ENCODE results near the gene ADAMTS17.

Gene ADAMTS17

DNA sequence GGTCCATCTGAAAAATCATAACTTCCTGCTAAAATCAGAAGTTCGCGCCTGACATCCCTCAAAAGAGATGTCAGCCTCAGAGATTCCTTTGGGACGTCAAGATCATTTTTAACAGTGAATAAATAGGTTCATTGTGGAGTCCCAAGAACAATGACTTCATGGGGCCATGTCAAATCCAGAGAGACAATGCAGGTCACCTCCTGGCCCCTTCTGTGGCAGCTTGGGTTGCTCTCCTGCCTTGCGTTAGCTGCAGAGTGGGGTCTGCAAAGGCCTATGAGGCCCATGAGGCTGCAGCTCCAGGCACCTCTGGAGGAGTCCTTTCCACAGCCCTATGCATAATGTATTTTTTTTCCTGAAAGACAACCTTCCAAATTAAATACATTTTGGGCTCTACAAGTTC lies 282.3 kb downstream of the ADAMTS17 start:
- DNase-seq = no peak

DNA sequence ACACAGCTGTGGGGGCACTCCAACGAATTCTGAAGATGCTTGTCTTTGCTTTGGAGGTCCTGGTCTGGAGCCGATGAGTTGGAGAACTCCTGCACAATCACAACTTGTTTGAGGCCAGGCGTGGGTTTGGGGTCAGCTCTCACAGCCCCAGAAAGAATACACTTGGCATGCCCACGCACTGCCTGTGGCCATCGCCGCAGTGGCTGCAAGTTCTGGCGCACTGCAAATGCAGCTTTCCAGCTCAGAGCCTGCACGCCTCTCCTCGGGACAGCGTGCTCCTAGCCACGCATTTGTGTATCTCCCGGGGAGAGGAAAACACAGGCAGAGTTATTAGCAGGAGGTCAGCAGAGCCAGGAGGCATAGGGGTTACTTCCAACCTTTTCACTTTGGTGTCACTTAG lies 282.7 kb downstream of the ADAMTS17 start:
- no peak for DNase-seq

DNA sequence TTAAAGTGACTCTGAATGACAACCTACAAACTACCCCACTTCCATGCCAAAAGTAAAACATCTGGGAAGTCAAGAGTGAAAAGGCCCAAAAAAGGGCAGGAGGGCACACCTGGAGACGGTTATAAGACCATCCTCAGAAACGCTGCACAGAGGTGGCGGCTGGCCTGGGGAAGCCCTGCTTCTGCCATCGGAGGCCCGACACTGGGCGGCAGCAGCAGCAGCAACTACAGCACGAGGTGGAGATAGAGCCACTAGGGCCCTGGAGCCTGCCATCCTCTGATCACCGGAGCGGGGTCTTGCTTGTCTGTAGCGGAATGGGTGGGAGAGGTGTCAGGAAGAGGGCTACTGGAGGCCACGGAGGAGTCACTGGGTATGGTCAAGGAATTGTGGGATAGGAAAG lies 283.3 kb downstream of the ADAMTS17 start:
- no peak for DNase-seq

DNA sequence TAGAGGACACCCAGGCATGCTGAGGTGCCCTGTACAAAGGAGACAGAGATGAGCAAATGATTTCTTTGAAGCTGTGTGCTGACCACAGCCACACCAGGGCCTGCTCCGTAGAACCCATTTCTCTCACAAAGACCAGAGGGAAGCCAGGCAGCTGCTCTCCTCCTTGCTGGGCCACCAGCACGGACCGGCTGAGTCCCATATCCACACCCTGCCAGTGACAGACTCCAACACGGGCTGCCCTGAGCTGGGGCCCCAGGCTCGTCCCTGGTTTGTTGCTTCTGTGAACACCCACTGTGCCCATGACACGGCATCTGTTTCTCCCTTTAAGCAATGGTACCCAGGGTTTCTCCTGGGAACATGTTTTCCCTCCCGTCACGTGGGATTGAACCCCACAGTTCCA lies 284.5 kb downstream of the ADAMTS17 start:
- DNase-seq = no peak

DNA sequence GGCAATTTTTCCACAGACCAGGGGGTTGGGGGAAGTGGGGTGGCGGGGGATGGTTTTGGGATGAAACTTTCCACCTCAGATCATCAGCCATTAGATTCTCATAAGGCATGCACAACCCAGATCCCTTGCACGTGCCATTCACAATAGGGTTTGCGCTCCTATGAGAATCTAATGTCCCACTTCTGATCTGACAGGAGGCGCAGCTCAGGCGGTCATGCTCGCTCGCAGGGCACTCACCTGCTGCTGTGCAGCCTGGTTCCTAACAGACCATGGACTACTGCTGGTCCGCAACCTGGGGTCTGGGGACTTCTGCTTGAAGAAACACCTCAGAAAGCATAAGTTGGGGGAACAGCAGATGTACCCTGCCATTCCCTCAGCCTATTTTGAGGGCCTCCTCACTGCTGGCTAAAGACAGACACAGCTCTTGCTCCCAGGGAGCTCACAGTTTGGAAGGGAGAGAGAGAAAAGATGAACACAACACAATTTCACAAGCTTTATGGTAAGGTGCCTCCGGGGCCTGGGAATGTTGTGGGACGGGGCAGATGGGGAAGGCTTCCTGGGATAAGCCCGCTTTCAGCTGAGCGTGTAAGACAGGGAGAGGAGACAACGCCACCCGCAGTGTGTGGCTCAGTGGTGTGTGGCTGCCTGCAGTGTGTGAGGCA lies 285.2 kb downstream of the ADAMTS17 start:
- DNase-seq = no peak

DNA sequence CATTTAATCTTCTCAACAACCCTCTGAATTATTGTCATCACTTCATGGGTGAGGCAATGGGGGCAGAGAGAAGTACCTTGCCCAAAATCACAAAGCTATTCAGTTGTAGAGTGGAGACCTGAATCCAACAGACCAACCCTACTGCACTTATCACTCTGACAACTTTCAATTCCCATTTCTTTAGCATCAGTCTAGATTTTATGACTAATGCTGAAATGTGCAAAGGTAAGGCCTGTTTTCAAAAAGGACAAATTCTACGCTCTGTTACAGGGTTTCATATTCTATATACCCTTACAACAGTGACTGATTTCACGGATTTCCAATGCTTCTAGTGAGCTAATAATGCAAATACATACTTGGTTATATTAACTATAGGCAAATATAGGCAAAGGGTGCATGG lies 286.0 kb downstream of the ADAMTS17 start:
- no peak for DNase-seq

DNA sequence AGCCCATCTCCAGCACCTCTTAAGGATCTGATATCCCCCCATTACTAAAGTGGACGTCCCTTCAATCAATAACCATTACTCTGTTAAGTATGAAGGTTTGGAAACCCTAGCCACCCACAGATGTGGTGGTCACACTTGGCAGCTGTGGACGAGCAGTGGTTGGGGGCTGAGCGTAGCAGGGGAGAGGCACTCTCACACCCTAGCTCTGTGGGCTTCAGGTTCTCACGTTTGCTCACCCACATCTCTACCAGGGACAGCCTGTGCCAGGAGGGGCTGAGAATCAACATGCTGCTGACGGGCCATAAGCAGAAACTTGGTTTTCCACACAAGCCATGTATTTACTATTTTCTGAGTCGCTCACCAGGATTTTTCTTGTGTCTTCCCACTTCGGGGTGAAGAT lies 287.2 kb downstream of the ADAMTS17 start:
- DNase-seq = no peak

DNA sequence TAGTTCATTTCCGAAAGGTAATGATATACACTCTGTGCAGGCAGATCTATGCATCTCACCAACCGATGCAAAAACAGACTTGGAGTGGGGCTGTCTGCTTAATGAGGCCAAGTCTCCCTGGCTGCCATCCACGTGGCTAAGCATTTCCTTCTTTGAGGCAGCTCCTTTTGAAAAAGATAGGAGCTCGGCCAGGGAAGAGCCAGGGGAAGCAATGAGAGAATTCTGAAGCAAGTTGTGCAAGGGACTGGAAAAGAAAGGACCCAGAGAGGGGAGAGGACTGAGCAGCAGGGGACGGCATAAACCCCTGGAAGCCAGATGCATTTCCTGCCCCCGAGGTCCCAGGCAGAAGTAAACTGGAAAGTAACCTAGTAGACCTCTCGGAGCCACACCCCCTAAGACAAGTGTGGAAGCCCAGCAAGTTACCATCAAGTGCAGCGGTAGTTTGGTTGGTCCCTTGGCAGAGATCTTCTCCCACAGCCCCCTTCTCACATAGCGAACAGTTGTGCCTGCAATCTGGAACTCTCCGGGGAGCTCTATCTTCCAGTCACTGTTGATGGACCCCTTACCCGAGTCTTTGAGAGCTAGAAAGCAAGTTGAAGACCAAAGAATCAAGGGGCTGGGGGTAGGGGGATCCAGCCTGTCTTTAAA lies 288.2 kb downstream of the ADAMTS17 start:
- no peak for DNase-seq

DNA sequence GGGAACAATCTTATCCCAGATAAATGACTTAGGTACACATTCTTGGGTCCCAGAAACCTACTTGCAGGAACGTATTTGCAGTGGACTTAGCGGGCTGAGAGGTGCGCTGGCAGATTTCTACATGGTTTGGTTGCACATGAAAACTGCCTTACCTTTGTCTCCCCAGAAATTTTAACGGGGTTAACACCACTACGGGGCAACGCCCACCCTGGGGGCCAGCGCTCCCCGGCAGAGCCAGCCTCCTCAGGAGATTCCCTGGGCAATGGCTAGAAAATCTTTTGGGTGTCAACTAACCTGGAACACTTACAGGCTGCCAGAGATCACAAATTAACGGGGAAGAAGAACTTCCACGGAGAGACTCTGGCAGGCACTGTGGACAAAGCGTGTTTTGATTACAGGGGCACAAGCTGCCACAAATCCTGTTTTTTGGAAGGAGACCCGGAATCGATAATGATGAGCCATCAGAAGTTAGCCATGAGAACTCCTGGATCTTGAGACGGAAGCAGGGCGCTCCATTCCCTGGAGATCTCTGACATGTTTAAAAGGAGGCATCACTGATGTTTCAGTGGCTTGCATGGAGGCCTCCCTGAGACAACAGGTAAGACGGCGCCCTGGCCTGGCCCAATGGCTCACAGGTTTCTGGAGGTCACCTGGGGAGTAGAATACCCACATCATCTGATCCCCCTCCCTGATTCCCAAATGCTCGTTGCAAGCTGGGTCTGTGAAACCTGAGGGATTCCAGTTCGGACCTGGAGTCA lies 288.9 kb downstream of the ADAMTS17 start:
- DNase-seq = no peak

DNA sequence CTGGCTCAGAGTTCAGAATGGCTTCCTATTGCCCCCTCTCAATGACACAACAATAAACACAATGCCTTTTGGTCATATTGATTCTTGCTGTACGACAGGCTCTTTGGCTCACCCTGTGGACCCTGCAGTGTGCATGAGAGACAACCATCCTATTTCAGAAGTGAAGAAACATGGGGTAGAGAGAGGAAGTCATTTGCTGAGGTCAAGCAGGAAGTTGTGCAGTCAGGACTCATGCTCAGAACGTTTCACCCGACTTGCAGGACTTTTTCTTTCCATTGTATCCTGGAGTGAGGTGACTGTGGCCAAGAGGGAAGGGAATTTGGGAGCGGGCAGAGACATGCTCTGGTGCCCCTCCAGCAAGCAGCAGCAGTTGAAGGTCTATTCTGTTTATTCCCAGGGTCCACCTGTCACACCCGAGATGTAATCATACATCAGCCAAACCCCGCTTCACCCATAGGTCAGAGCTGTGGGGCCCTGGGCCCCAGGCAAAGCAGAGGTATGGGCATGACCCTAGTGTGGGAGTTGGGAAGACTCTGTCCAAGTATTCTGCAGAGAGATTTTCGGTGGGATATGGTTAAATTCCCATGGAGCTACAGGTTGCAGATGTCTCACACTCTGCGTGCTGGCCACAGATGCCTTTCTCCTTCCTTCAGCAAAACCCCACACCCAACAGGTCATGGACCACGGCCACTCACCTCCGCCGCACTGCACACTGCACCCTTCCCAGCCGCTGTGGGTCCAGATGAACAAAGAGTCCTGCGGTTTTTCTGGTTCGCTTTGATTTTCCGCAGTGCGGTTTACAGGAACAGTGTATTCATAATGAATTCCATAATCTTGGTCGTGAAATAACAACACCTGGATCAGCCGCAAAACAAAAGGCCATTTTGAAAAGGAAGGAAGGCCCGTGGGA lies 290.6 kb downstream of the ADAMTS17 start:
- DNase-seq = no peak

DNA sequence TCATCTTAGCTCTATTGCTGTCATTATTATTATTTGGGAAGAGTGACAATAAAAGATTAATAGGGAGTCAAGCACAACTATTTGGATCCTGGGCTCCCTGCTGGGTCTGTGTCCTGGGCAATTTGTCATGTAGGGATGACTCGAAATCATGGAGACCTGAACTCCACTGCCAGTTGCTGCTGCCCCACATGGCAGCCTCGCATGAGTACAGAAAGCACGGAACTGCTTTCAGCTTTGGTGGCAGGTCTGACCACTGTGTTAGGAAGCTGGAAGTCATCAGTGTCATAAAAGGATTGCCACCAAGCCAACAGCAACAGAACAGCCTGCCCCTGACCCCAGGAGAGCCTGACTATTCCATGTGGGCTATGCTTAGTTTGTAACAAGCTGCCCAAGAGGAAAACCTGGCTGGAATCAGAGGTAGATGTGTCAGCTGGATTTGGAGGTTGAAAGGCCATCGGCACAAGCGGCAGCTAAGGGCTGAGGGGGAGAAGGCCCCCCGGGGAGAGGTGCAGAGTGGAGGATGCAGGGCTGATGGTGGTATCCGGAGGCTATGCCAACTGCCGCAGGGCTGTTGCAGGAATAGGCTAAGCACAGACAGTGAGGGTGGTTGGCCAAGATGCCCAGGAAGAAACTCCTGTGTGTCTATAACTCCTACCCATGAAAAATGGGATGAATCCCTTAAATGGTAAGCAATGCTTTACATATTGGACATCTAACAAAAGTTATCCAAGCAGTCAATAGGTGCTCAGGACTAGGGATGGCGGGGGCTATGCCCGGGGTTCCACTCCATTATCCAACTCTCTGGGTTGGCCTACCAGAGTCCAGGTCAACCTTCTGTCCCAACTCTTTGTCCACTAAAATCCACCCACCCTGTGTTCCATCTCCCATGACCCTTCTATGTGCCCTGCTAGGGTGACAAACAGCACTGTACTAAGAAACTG lies 291.6 kb downstream of the ADAMTS17 start:
- DNase-seq = no peak

DNA sequence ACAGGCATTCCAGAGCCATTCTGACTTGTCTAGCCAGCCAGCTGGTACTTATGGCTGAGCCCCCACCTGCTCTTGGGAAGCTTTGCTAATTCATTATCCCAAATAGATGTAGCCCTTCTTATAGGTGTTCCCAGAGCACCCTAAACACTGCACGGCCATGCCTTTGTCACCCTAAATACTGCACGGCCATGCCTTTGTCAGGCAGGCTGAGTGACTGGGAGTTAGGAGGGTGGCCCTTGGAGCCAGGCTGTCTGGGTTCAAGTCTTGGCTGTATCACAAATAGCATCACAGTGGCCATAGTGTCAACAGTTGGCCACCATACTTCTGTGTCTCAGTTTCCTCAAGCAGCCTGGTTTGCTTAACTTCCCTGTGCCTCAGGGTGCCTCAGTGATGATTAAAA lies 292.3 kb downstream of the ADAMTS17 start:
- no peak for DNase-seq

DNA sequence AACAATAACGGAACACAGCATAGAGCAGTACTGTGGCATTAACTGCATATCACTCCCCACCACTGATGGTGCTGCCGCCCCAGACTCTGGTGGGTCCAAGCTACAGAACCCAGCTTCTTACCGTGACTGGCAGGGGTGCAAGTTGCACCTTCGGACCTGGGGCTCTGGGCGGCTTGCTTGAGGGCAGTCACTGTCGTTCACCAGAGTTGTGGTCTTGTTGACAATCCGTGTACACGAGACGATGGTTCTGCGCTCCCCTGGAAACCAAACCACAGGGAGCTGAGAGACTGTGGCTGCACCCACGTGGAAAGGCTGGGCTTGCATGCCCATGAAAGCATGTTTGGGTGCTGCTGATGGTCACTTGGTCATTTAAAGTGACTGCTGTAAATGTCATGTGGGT lies 293.0 kb downstream of the ADAMTS17 start:
- no peak for DNase-seq

DNA sequence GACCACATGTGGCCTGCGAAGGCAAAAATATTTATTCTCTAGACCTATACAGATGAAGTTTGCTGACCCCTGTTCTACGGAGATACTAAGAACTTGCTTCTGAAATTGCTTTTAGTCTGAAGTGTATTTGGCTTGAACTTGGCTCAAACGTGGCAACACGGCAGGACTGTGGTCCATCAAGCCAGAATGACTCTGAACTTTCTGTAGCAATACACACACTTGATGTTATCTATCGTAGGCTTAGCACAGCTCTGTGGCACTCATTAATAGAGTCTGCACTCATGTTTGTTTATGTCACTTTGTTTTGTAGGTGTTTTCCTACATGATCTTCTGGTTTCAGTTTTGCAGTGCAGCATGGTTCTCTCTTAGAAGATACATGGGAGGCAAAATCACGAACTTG lies 298.1 kb downstream of the ADAMTS17 start:
- DNase-seq = no peak

DNA sequence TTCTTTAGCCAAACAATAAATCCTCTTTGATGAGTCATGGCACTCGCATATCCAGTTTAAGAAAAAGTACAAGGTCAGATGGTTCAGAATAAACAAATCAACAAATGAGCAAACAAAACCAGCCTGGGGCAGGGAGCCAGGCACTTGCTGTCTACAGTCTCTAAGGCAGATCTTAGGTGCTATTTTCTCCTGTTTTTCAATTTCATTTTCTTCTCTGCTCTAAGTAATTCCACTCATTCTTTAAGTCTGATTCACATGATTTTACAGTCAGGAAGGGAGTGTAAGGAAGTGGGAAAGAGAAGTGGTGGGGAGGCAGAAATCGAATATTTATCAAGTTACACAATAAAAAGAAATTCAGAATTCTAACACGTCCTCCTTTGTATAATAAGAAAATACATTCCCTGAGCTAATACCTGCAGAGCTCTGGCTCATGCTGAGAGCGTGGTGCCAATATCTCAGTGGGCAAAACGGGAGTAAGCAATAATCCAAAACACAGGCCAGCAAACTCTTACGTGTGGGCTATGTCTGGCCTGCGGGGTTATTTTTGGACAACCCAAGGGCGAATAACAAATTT lies 298.6 kb downstream of the ADAMTS17 start:
- no peak for DNase-seq

DNA sequence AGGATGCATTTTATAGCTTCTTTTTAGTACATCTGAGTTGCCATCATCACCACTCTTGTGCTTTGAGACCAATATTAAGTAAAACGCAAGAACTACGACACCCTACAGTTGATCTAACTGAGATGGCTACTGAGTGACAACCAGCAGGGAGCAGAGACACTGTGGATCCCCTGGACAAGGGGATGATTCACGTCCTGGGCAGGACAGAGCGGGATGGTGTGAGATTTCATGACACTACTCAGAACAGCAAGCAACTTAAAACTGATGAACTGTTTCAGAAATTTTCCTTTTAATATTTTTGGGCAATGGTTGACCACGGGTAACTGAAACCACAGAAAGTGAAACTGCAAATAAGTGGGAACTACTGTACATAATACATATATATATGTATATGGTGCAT lies 299.2 kb downstream of the ADAMTS17 start:
- no peak for DNase-seq

DNA sequence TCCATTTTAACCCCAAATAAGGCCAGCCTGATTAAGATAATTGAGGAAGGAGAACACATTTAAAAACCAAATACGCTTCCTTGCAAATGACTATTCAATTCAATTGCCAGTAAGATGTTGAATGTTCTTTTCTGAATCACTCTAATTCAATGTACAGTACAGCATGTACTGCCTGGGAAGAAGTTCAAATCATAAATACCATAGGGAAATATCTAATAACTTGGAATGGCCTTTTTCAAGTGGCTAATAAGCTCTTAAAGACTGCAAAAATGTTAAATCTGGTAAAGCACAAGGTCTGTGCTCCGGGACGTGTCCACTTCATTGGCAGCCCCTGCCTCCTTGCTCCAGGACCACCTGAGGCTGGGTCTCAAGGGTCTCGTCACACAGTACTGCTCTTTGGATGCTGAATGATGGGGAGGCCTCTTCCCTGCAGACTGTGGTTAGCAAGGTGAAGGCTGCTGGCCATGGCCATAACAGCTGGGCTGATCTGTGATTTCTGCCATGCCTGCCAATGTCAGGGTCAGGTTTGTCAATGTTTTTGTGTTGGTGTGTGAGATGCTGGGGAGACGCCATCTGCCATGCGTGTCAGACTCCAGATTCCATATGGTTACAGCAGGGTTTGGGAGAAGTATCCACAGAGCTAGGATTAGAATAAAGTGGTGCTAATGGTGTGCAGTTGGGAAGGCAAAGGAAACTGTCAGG lies 300.5 kb downstream of the ADAMTS17 start:
- no peak for DNase-seq

DNA sequence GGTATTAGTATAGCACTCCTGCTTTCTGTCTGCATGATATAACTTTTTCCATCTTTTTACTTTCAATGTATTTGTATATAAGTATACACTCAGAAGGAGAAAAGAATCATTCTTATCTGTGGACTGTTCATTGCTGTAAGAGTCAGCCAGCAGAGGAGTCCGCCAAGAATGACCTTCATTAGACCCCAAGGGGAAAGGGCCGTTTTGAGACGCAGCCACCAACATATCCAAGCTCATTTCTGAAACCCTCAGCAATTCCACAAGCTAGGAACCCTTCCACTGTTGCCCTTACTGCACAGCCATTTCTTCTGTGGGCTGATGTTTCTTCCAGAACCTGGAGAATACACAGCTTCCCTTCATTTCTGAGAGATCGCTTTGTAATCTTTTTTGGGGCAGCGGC lies 301.8 kb downstream of the ADAMTS17 start:
- no peak for DNase-seq

DNA sequence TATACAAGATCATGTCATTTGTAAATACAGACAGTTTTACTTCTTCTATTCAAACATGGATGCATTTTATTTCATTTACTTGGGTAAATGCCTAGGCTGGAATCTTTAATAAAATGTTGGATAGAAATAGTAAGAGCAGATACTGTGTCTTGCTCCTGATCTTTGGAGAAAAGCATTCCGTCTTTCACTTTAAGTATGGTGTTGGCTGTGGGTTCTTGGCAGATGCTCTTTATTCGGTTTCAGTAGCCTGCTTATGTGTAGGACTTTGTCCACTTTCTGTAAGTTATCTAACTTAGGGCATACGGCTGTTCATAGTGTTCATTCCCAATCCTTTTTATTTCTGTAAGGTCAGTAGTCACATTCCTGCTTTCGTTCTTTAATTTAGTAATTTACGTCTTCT lies 303.0 kb downstream of the ADAMTS17 start:
- no peak for DNase-seq

DNA sequence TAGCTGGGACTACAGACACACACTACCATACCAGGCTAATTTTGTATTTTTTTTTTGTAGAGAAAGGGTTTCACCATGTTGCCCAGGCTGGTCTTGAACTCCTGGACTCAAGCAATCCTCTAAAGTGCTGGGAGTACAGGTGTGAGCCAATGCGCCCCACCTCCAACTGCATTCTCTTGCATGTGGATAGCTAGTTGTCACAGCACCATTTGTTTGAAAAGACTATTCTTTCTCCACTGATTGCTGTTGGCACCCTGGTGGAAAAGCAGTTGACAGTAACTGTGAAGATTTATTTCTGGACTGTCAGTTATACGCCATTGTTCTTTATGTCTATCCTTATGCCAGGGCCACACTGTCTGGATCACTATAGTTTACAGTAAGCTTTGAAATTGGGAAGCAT lies 303.9 kb downstream of the ADAMTS17 start:
- DNase-seq = no peak

DNA sequence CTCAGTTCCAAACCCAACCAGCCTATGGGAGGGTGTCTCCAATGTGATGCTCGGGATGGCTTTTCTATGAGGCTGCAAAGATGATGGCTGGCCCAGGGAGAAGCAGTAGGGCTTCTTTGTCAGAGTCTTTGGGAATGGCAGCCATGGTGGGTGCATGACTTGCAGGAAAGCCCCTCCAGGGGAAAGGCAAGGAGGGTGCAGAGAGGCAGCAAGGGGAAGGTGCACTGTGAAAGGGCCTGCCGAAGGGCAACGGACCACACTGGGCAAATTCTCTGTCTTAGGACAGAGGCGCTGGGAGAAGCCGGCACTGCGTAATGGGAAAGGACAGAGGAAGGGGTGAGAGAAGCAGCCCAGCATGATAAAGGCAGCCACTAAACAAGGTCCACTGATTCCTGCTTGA lies 305.8 kb downstream of the ADAMTS17 start:
- DNase-seq = no peak

All from inflammatory macrophage treated with lipopolysaccharide for 1 hour (primary cell).